Mesothelial cell of epicardium (in vitro differentiated cells): ENCODE measurements around the gene DNAAF3. TPM values are rescaled to one million over a fixed set of nuclear protein-coding genes. Genes with fewer than 3 reads are reported as not detected.

Experiments
- DNase-seq, 2 experiments: peaks; one replicate each; pipeline ENCODE4 v3.0.0; 2021; ENCODE audit warnings: low spot score in 2 of 2; ENCODE audit not compliant: unreplicated experiment in 2 of 2
- H3K27ac Mint-ChIP-seq: 2 replicates; pipeline ENCODE4 v1.8.0; 2021; ENCODE audit warnings: mixed read lengths
- H3K27me3 Mint-ChIP-seq: 2 replicates; pipeline ENCODE4 v1.8.0; 2021; ENCODE audit warnings: low read depth, mixed read lengths
- H3K36me3 Mint-ChIP-seq: 2 replicates; pipeline ENCODE4 v1.8.0; 2021; ENCODE audit warnings: mixed read lengths
- H3K4me1 Mint-ChIP-seq: 2 replicates; pipeline ENCODE4 v1.8.0; 2021; ENCODE audit warnings: mixed read lengths
- H3K4me3 Mint-ChIP-seq: 2 replicates; pipeline ENCODE4 v1.8.0; 2021; ENCODE audit warnings: mild to moderate bottlenecking, moderate library complexity, mixed read lengths
- H3K9me3 Mint-ChIP-seq: 2 replicates; pipeline ENCODE4 v1.8.0; 2021; ENCODE audit warnings: mixed read lengths
- total RNA-seq: library from RNA; stranded (reverse); gene quantifications from 3 replicates; pipeline ENCODE4 v1.2.1, GENCODE V29; 2021
- TF ChIP-seq, protein P1 (sequence below): fragments of 200-600 bp; sonication (generic); IDR thresholded peaks from one replicate; pipeline ENCODE4 v1.5.0; 2021; ENCODE audit warnings: antibody characterized with exemption; ENCODE audit not compliant: unreplicated experiment

DNAAF3 gene
- total RNA-seq, 1 donor from 2014 or later, result 4.4 TPM

DNA sequence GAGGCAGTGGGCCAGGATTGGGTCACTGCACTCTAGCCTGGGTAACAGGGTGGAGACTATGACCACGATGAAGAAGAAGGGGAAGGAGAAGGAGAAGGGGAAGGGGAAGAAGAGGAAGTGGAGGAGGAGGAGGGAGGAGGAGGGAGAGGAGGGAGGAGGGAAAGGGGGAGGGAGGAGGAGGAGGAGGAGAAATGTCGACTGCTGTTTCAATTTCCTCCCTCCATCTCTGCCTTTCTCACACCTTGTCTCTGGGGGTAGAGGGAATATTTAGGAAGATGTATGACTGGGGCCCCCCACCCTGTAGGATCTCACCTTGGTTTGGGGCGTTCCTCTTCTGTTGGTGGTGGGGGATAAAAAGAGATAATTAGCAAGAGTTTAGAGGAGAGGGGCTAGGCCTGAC lies 21.2 kb downstream of the DNAAF3 start:
- Mint-ChIP-seq H3K4me3 (peak overlapping the region; percentile 18), H3K4me1 (peaks cover 23% of the 10 kb centered on the region), H3K27ac (no peak overlapping the region), H3K9me3 (no peaks in the 10 kb centered on the region), H3K36me3 (no peaks in the 10 kb centered on the region), H3K27me3 (peaks cover 67% of the 10 kb centered on the region)
- no peak for DNase-seq
- TF ChIP-seq, protein P1, sequence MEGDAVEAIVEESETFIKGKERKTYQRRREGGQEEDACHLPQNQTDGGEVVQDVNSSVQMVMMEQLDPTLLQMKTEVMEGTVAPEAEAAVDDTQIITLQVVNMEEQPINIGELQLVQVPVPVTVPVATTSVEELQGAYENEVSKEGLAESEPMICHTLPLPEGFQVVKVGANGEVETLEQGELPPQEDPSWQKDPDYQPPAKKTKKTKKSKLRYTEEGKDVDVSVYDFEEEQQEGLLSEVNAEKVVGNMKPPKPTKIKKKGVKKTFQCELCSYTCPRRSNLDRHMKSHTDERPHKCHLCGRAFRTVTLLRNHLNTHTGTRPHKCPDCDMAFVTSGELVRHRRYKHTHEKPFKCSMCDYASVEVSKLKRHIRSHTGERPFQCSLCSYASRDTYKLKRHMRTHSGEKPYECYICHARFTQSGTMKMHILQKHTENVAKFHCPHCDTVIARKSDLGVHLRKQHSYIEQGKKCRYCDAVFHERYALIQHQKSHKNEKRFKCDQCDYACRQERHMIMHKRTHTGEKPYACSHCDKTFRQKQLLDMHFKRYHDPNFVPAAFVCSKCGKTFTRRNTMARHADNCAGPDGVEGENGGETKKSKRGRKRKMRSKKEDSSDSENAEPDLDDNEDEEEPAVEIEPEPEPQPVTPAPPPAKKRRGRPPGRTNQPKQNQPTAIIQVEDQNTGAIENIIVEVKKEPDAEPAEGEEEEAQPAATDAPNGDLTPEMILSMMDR, result no peak

DNA sequence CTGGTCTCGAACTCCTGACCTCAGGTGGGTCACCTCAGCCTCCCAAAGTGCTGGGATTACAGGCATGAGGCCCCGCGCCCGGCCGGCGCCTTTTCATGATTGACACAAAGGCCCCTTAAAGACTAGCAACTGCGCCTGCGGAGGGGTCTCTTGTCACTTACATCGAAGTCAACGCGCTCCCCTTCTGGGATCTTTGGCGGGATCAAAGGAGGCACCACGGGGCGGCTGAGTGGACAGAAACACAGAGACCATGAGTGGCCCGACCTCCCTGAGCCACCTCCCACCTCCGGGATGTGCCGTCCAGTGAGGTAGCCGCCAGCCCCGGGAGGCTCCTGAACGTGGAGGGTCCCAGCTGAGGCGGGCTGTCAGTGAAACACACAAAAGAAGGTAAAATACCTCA lies 24.7 kb downstream of the DNAAF3 start:
- peaks cover 37% of the 10 kb centered on the region for H3K27me3 Mint-ChIP-seq
- no peaks in the 10 kb centered on the region for H3K9me3 Mint-ChIP-seq
- no peak overlapping the region for H3K27ac Mint-ChIP-seq
- no peak overlapping the region for H3K4me3 Mint-ChIP-seq
- H3K36me3 Mint-ChIP-seq, result no peaks in the 10 kb centered on the region
- TF ChIP-seq, protein P1, result no peak
- H3K4me1 Mint-ChIP-seq, result peaks cover 6% of the 10 kb centered on the region
- DNase-seq, result no peak

DNA sequence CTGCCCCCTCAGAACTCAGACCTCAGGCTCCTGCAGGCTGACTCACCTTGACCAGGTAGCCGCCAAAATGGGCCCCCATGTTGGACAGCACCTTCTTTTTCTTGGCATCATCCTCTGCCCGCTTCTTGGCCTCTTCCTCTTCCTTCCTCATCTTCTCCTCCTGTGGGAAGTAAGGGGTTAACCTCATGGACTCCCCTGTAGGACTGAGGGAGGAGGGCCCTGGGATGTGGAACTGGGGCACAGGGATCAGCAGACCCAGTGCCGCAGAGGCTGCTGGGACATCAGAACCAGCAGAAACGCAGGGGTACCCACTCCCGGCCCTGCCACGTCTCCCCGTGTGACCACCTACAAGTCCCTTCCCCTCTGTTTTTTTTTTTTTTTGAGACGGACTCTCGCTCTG lies 28.5 kb downstream of the DNAAF3 start:
- no peaks in the 10 kb centered on the region for H3K36me3 Mint-ChIP-seq
- peaks cover 4% of the 10 kb centered on the region for H3K4me1 Mint-ChIP-seq
- H3K9me3 Mint-ChIP-seq, result no peaks in the 10 kb centered on the region

DNA sequence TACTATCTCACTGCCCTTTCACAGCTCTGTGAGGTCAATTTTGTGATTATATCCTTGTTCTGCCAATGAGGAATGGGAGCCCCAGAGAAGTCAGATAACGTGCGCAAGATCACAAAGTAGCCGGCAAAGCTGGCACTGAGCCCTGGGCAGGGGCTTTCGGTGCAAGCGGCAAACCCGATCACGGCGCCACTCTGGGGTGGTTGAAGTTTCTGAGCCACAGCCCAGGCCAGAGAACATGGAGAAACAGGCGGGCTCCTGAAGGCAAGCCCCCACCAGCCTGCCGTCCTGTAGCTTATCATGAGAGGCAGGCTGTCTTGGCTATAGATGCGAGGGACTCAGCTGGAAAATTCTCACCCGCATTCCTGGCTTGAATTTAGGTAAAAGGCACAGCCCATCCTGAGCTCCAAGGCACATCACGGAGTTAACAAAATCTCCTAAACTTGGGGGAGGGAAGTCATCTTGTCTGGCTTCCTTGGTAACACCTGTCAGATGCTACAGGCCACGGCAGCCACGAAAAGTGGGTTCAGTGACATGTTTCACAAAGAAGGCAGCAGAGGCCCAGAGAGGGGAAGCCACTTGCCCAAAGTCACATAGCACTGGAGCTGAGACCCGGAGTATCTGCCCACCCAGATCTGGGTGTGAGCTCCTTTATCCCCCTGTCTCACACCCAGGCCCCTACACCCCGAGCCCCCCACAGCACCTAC lies 29.9 kb downstream of the DNAAF3 start:
- H3K9me3 Mint-ChIP-seq, result no peaks in the 10 kb centered on the region
- H3K4me1 Mint-ChIP-seq, result peaks cover 4% of the 10 kb centered on the region
- peaks cover 5% of the 10 kb centered on the region for H3K27me3 Mint-ChIP-seq
- DNase-seq, result no peak
- no peak overlapping the region for H3K27ac Mint-ChIP-seq
- no peaks in the 10 kb centered on the region for H3K36me3 Mint-ChIP-seq
- TF ChIP-seq, protein P1, result no peak
- no peak overlapping the region for H3K4me3 Mint-ChIP-seq

More for the DNA sequence above, 28.5 kb downstream of the DNAAF3 start:
- TF ChIP-seq, protein P1, result no peak
- Mint-ChIP-seq H3K4me3 (no peak overlapping the region), H3K27ac (no peak overlapping the region), H3K27me3 (peaks cover 8% of the 10 kb centered on the region)
- DNase-seq, result no peak

DNA sequence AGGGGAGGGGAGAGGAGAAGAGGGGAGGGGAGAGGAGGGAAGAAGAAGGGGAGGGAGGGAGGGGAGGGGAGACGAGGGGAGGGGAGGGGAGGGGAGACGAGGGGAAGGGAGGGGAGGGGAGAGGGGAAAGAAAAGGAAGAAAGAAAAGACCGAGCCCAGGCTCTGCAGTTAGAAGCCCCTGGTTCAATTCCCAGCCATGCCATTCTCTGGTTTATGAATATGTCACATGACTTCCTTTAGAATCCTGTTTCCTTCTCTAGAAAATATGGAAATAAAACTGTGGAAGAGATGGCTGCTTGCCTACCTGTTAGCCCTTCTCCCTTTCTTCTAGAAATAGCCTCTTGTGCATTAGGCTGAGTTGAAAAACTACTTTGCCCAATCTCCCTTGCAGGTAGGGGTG lies 31.7 kb downstream of the DNAAF3 start:
- Mint-ChIP-seq H3K36me3 (no peaks in the 10 kb centered on the region), H3K4me3 (no peak overlapping the region), H3K4me1 (peaks cover 2% of the 10 kb centered on the region), H3K27me3 (peaks cover 11% of the 10 kb centered on the region), H3K27ac (no peak overlapping the region), H3K9me3 (no peaks in the 10 kb centered on the region)
- no peak for DNase-seq
- TF ChIP-seq, protein P1, result no peak
